Measurements from ENCODE around the gene SNU13.

DNA sequence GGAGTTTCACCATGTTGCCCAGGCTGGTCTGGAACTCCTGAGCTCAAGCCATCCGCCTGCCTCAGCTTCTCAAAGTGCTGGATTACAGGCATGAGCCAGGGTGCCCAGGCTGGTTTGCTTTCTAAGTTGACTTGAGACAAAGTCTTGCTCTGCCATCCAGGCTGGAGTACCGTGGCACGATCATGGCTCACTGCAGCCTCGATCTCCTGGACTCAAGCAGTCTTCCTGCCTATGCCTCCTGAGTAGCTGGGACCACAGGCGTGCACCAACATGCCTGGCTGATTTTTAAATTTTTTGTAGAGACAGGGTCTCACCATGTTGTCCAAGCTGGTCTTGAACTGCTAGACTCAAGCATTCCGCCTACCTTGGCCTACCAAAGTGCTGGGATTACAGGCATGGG, 31.0 kb downstream of the SNU13 start:
- TF ChIP-seq, protein P1, sequence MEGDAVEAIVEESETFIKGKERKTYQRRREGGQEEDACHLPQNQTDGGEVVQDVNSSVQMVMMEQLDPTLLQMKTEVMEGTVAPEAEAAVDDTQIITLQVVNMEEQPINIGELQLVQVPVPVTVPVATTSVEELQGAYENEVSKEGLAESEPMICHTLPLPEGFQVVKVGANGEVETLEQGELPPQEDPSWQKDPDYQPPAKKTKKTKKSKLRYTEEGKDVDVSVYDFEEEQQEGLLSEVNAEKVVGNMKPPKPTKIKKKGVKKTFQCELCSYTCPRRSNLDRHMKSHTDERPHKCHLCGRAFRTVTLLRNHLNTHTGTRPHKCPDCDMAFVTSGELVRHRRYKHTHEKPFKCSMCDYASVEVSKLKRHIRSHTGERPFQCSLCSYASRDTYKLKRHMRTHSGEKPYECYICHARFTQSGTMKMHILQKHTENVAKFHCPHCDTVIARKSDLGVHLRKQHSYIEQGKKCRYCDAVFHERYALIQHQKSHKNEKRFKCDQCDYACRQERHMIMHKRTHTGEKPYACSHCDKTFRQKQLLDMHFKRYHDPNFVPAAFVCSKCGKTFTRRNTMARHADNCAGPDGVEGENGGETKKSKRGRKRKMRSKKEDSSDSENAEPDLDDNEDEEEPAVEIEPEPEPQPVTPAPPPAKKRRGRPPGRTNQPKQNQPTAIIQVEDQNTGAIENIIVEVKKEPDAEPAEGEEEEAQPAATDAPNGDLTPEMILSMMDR (IDR thresholded peaks at IDR 0.05) = no peak
- no peak for TF ChIP-seq POLR2A (IDR thresholded peaks at IDR 0.05)
